ENCODE results near the gene CCDC91.

- TF ChIP-seq ZBTB11 (tag by site-specific recombination; conservative IDR thresholded peaks at IDR 0.05; ENCODE audit: low read depth) (no peak), SP2 (tag by site-specific recombination; IDR thresholded peaks at IDR 0.05) (no peak), ZNF121 (tag by site-specific recombination; IDR thresholded peaks at IDR 0.05) (no peak), ATF2 (tag by site-specific recombination; IDR thresholded peaks at IDR 0.05; ENCODE audit: low read depth) (no peak), CTCF (tag by site-specific recombination; IDR thresholded peaks at IDR 0.05) (no peak)
Measured at GRCh38 chr12:28563286-28563685, 373.0 kb downstream of the CCDC91 start.

All from HEK293 (cell line).